KMS-11 (cell line): ENCODE results near the gene PRDM2.

Experiments used
- H2AFZ ChIP-seq: fragments of 200-600 bp; sonication (generic); 2 replicates; pipeline ENCODE4 v1.6.1; 2016; ENCODE audit warnings: antibody characterized with exemption, mixed run types, low read depth
- H3K27ac ChIP-seq: fragments of 200-600 bp; sonication (generic); 2 replicates; pipeline ENCODE4 v1.6.1; 2016; ENCODE audit warnings: mild to moderate bottlenecking, mixed run types
- H3K27me3 ChIP-seq: fragments of 200-600 bp; sonication (generic); 2 replicates; pipeline ENCODE4 v1.6.1; 2017; ENCODE audit warnings: mild to moderate bottlenecking, low read depth, mixed run types, moderate library complexity; ENCODE audit not compliant: insufficient read depth
- H3K36me3 ChIP-seq: fragments of 200-600 bp; sonication (generic); 2 replicates; pipeline ENCODE4 v1.6.1; 2017; ENCODE audit warnings: mild to moderate bottlenecking, mixed run types; ENCODE audit not compliant: insufficient read depth
- H3K4me1 ChIP-seq: fragments of 200-600 bp; sonication (generic); 2 replicates; pipeline ENCODE4 v1.6.1; 2016; ENCODE audit warnings: mild to moderate bottlenecking, low read depth, mixed run types; ENCODE audit not compliant: poor library complexity, severe bottlenecking
- H3K4me2 ChIP-seq: fragments of 200-600 bp; sonication (generic); 2 replicates; pipeline ENCODE4 v1.7.0; 2016; ENCODE audit warnings: mild to moderate bottlenecking, mixed run types
- H3K4me3 ChIP-seq: fragments of 200-600 bp; sonication (generic); IDR thresholded peaks from 2 replicates; pipeline ENCODE4 v1.6.1; 2017; ENCODE audit warnings: low read depth, low read length, mixed read lengths; ENCODE audit not compliant: insufficient read depth
- H3K79me2 ChIP-seq: fragments of 200-600 bp; sonication (generic); 2 replicates; pipeline ENCODE4 v1.6.1; 2016; ENCODE audit warnings: low read depth, mixed run types; ENCODE audit not compliant: insufficient read depth
- H3K9ac ChIP-seq: fragments of 200-600 bp; sonication (generic); 2 replicates; pipeline ENCODE4 v1.6.1; 2016; ENCODE audit warnings: mild to moderate bottlenecking, mixed run types
- H4K20me1 ChIP-seq: fragments of 200-600 bp; sonication (generic); 2 replicates; pipeline ENCODE4 v1.6.1; 2016; ENCODE audit warnings: mild to moderate bottlenecking, mixed run types; ENCODE audit not compliant: insufficient read depth
- TF ChIP-seq, protein P1 (sequence below): fragments of 200-600 bp; sonication (generic); conservative IDR thresholded peaks from 2 replicates; pipeline ENCODE4 v1.6.1; 2017; ENCODE audit warnings: low read depth, mild to moderate bottlenecking, antibody characterized with exemption, low read length, moderate library complexity, mixed read lengths

The PRDM2 gene

DNA sequence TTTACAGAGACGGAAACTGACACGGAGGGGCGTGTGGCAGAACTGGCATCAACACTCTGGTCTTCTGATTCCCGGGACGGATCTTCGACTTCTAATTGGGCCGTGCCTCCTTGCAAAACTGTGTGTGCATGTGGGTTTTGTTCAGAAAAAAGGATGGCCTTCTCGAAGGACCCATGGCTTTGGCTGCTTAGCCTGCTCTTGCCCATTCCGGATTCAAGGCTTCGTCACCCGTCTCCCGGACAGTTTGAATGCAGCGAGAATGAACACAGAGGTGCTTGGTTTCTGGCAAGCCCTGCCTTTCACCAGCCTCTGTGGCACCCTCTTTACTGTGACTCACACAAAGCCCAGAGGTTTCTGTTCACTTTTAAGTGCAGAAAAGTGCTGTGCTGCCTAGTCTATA, 120.1 kb downstream of the PRDM2 start:
- Histone ChIP-seq H3K36me3 (no peaks in the 10 kb centered on the region), H3K9ac (no peak overlapping the region), H4K20me1 (no peaks in the 10 kb centered on the region), H3K4me2 (no peak overlapping the region), H2AFZ (no peak overlapping the region), H3K27me3 (no peaks in the 10 kb centered on the region), H3K27ac (no peak overlapping the region), H3K4me1 (no peaks in the 10 kb centered on the region), H3K79me2 (no peaks in the 10 kb centered on the region), H3K4me3 (no peak overlapping the region)
- TF ChIP-seq, protein P1, sequence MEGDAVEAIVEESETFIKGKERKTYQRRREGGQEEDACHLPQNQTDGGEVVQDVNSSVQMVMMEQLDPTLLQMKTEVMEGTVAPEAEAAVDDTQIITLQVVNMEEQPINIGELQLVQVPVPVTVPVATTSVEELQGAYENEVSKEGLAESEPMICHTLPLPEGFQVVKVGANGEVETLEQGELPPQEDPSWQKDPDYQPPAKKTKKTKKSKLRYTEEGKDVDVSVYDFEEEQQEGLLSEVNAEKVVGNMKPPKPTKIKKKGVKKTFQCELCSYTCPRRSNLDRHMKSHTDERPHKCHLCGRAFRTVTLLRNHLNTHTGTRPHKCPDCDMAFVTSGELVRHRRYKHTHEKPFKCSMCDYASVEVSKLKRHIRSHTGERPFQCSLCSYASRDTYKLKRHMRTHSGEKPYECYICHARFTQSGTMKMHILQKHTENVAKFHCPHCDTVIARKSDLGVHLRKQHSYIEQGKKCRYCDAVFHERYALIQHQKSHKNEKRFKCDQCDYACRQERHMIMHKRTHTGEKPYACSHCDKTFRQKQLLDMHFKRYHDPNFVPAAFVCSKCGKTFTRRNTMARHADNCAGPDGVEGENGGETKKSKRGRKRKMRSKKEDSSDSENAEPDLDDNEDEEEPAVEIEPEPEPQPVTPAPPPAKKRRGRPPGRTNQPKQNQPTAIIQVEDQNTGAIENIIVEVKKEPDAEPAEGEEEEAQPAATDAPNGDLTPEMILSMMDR, result no peak

DNA sequence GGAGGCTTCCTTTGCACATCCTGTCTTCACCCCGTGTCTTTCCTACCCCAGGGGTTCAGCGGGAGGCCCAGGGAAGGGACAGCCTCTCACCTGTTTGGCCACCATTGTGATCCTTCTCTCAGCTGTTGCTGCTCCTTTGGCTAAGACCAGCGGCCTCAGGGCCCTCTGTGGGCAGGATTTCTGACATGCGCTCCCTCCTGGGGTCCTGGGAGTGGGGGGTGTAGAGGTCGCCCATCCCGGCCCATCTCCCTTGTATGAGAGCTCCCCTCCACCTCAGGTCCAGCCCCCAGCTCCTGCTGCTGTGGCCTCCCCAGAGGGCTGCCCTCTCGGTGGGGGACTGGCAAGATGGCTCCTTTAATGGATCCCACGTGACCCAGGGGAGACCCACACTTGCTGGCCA, 120.5 kb downstream of the PRDM2 start:
- H3K27me3 ChIP-seq, result no peaks in the 10 kb centered on the region
- H4K20me1 ChIP-seq, result no peaks in the 10 kb centered on the region
- TF ChIP-seq, protein P1, result no peak
- H3K36me3 ChIP-seq, result no peaks in the 10 kb centered on the region
- H3K4me2 ChIP-seq, result no peak overlapping the region
- no peak overlapping the region for H2AFZ ChIP-seq
- H3K4me3 ChIP-seq, result no peak overlapping the region
- H3K79me2 ChIP-seq, result no peaks in the 10 kb centered on the region
- no peak overlapping the region for H3K27ac ChIP-seq
- H3K4me1 ChIP-seq, result no peaks in the 10 kb centered on the region
- no peak overlapping the region for H3K9ac ChIP-seq

DNA sequence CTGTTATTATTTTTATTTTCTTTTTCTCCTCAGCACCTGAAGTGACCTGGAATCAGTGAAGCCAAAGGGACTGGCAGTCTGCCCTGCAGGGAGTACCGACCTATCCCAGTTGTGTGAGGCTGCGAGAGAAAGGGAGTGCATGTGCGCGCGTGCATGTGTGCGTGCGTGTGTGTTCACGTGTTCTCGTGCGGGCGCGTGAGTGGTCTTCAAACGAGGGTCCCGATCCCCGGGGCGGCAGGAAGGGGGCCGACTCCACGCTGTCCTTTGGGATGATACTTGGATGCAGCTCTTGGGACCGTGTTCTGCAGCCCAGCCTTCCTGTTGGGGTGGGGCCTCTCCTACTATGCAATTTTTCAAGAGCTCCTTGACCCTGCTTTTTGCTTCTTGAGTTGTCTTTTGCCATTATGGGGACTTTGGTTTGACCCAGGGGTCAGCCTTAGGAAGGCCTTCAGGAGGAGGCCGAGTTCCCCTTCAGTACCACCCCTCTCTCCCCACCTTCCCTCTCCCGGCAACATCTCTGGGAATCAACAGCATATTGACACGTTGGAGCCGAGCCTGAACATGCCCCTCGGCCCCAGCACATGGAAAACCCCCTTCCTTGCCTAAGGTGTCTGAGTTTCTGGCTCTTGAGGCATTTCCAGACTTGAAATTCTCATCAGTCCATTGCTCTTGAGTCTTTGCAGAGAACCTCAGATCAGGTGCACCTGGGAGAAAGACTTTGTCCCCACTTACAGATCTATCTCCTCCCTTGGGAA, 123.3 kb downstream of the PRDM2 start:
- no peaks in the 10 kb centered on the region for H3K4me1 ChIP-seq
- H3K36me3 ChIP-seq, result no peaks in the 10 kb centered on the region
- H2AFZ ChIP-seq, result no peak overlapping the region
- H3K4me3 ChIP-seq, result no peak overlapping the region
- no peak overlapping the region for H3K9ac ChIP-seq
- no peaks in the 10 kb centered on the region for H3K79me2 ChIP-seq
- H3K27ac ChIP-seq, result no peak overlapping the region
- no peak overlapping the region for H3K4me2 ChIP-seq
- no peaks in the 10 kb centered on the region for H3K27me3 ChIP-seq
- no peaks in the 10 kb centered on the region for H4K20me1 ChIP-seq
- TF ChIP-seq, protein P1, result no peak

DNA sequence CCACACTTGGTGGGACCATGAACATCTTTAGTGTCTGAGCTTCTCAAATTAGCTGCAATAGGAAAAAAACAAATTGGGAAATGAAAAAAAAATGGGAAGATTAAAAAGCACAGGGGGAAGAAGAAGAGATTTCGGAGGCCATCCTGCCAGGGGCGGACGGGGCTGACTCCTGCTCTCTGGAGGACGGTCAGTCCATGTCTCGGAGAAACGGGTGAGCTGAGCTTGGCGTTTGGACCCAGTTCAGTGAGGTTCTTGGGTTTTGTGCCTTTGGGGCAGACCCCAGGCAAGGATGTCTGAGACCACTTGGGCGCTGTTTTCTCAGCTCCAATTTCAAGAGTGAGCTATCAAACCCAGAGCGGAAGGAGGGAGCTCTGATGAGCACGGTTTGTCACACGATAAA, 123.9 kb downstream of the PRDM2 start:
- no peaks in the 10 kb centered on the region for H3K4me1 ChIP-seq
- H3K4me3 ChIP-seq, result no peak overlapping the region
- H3K27me3 ChIP-seq, result no peaks in the 10 kb centered on the region
- TF ChIP-seq, protein P1, result no peak
- no peak overlapping the region for H2AFZ ChIP-seq
- H3K27ac ChIP-seq, result no peak overlapping the region
- no peak overlapping the region for H3K9ac ChIP-seq
- no peaks in the 10 kb centered on the region for H4K20me1 ChIP-seq
- H3K36me3 ChIP-seq, result no peaks in the 10 kb centered on the region
- H3K79me2 ChIP-seq, result no peaks in the 10 kb centered on the region
- H3K4me2 ChIP-seq, result no peak overlapping the region
